CD14-positive monocyte (primary cell): ENCODE measurements around the gene GSTA5. TPM values are rescaled to one million over a fixed set of nuclear protein-coding genes. Genes with fewer than 3 reads are reported as not detected.
A peak's percentile ranks its signal among the peaks of the same experiment; 100 is the strongest.
"Not testable (repeated sequence)": the region's sequence is repeated elsewhere in the genome, so short reads cannot be mapped to it uniquely, and the experiment has no call there.

Source experiments
- DNase-seq, 3 donors: peaks; one replicate each; pipeline ENCODE4 v3.0.0-alpha.2; 2011 to 2022
- H2AFZ ChIP-seq: 2 replicates; pipeline ENCODE4 v1.6.0; 2012; ENCODE audit warnings: mild to moderate bottlenecking, low read depth, low read length, inconsistent platforms; ENCODE audit not compliant: insufficient read depth, poor library complexity, severe bottlenecking
- H3K27ac ChIP-seq, 2 donors: 1 replicate in 1 of 2; 2 replicates in 1 of 2; pipeline ENCODE4 v1.5.1; 2012 to 2013; ENCODE audit warnings: low read length in 2 of 2, control low read depth in 1 of 2, inconsistent platforms in 1 of 2, low read depth in 1 of 2, mild to moderate bottlenecking in 1 of 2
- H3K27me3 ChIP-seq, 2 donors: one replicate each; pipeline versions ENCODE4 v1.6.0 to v1.6.1; 2011 to 2013; ENCODE audit warnings: low read length in 2 of 2; ENCODE audit not compliant: control insufficient read depth in 2 of 2, insufficient read depth in 2 of 2
- H3K36me3 ChIP-seq, 2 donors: replicated peaks in 1 of 2; 1 replicate in 1 of 2; 2 replicates in 1 of 2; pipeline versions ENCODE4 v1.5.1 to v1.6.1; 2012 to 2013; ENCODE audit warnings: low read length in 2 of 2, control low read depth in 1 of 2, inconsistent platforms in 1 of 2, mild to moderate bottlenecking in 1 of 2; ENCODE audit not compliant: insufficient read depth in 2 of 2, control insufficient read depth in 1 of 2
- H3K4me1 ChIP-seq, 2 donors: 1 replicate in 1 of 2; 2 replicates in 1 of 2; pipeline versions ENCODE4 v1.5.1 to v1.6.1; 2012 to 2013; ENCODE audit warnings: low read length in 2 of 2, control low read depth in 1 of 2, inconsistent platforms in 1 of 2, mild to moderate bottlenecking in 1 of 2, moderate library complexity in 1 of 2; ENCODE audit not compliant: insufficient read depth in 2 of 2, control insufficient read depth in 1 of 2
- H3K4me2 ChIP-seq: replicated peaks from 2 replicates; pipeline ENCODE3; 2012; ENCODE audit warnings: low read length, moderate library complexity, mild to moderate bottlenecking; ENCODE audit not compliant: poor library complexity, severe bottlenecking; ENCODE audit errors: extremely low read depth
- H3K4me3 ChIP-seq, 3 experiments: fragments of 200-600 bp in 1 of 3; sonication (generic) in 1 of 3; replicated peaks in 1 of 3; 1 replicate in 2 of 3; 2 replicates in 1 of 3; pipeline ENCODE4 v1.5.1; 2011 to 2013; ENCODE audit warnings: low read length in 3 of 3, mild to moderate bottlenecking in 3 of 3, control low read depth in 2 of 3, low read depth in 2 of 3, inconsistent platforms in 1 of 3, moderate library complexity in 1 of 3
- H3K79me2 ChIP-seq: 2 replicates; pipeline ENCODE4 v1.6.0; 2012; ENCODE audit warnings: mild to moderate bottlenecking, control low read depth, inconsistent platforms, low read length, moderate library complexity; ENCODE audit not compliant: insufficient read depth
- H3K9ac ChIP-seq: 2 replicates; pipeline ENCODE4 v1.6.0; 2017; ENCODE audit warnings: low read length, mild to moderate bottlenecking; ENCODE audit not compliant: insufficient read depth, poor library complexity, severe bottlenecking
- H3K9me3 ChIP-seq, 2 donors: replicated peaks in 1 of 2; 1 replicate in 1 of 2; 2 replicates in 1 of 2; pipeline versions ENCODE4 v1.5.1 to v1.6.1; 2012 to 2013; ENCODE audit warnings: low read length in 2 of 2, control low read depth in 1 of 2; ENCODE audit not compliant: control insufficient read depth in 1 of 2, insufficient read depth in 1 of 2
- H4K20me1 ChIP-seq: 2 replicates; pipeline ENCODE4 v1.6.0; 2012; ENCODE audit warnings: mild to moderate bottlenecking, low read length, control low read depth, moderate library complexity; ENCODE audit not compliant: insufficient read depth
- H3K27ac Mint-ChIP-seq, 7 donors: one replicate each; pipeline ENCODE4 v1.8.0; 2020; ENCODE audit warnings: mild to moderate bottlenecking in 7 of 7, mixed read lengths in 7 of 7, moderate library complexity in 6 of 7, inconsistent platforms in 2 of 7
- H3K27me3 Mint-ChIP-seq, 3 donors: one replicate each; pipeline ENCODE4 v1.8.0; 2021 to 2022; ENCODE audit warnings: low read depth in 3 of 3, mild to moderate bottlenecking in 3 of 3, mixed read lengths in 3 of 3, moderate library complexity in 3 of 3, inconsistent platforms in 1 of 3
- H3K36me3 Mint-ChIP-seq, 2 donors: one replicate each; pipeline ENCODE4 v1.8.0; 2020; ENCODE audit warnings: mixed read lengths in 2 of 2, inconsistent platforms in 1 of 2, mild to moderate bottlenecking in 1 of 2
- H3K4me1 Mint-ChIP-seq: one replicate; pipeline ENCODE4 v1.8.0; 2020; ENCODE audit warnings: mild to moderate bottlenecking, mixed read lengths
- H3K4me3 Mint-ChIP-seq, 2 donors: one replicate each; pipeline ENCODE4 v1.8.0; 2020; ENCODE audit warnings: mild to moderate bottlenecking in 2 of 2, mixed read lengths in 2 of 2, moderate library complexity in 1 of 2
- H3K9me3 Mint-ChIP-seq, 7 donors: one replicate each; pipeline ENCODE4 v1.8.0; 2020 to 2022; ENCODE audit warnings: mixed read lengths in 7 of 7, mild to moderate bottlenecking in 6 of 7, moderate library complexity in 6 of 7, inconsistent platforms in 2 of 7
- CTCF ChIP-seq: fragments of 200-600 bp; IDR thresholded peaks from one replicate; pipeline ENCODE4 v1.8.0; 2022; ENCODE audit warnings: antibody characterized with exemption, mild to moderate bottlenecking
- WGBS: methylation state at CpG from one replicate; pipeline ENCODE4 v1.1.5; 2013; ENCODE audit warnings: missing lambda C conversion rate; ENCODE audit not compliant: insufficient coverage; 5-methylcytosine and 5-hydroxymethylcytosine counted together
- intact Hi-C, 2 donors: fragments of 100-400 bp; cut with micrococcal nuclease; formaldehyde crosslinking; loops; one replicate each; pipeline versions ENCODE4 v1.15.0 to v1.15.1; 2023
- polyA plus RNA-seq, 3 donors: library from polyadenylated mRNA; depleted of rRNA in 1 of 3; unstranded in 2 of 3; stranded (reverse) in 1 of 3; fragments of 300-500 nt in 2 of 3; fragments of >200 nt in 1 of 3; fragmentation: Illumina TruSeq in 2 of 3; gene quantifications; 1 replicate in 2 of 3; 2 replicates in 1 of 3; pipeline ENCODE4 v1.2.3, GENCODE V29; 2012 to 2021

GSTA5 gene
- polyA plus RNA-seq, 3 donors, result not detected

GRCh38 chr6:52786249-52786956 lies 54.2 kb downstream of the GSTA5 start:
- Mint-ChIP-seq H3K27me3 (peaks cover 0 to 2% (median 0%) of the 10 kb centered on the region in 3 donors), H3K27ac (no peak overlapping the region), H3K4me3 (no peak overlapping the region), H3K36me3 (no peaks in the 10 kb centered on the region), H3K9me3 (peaks cover 4 to 18% (median 13%) of the 10 kb centered on the region in 7 donors), H3K4me1 (no peaks in the 10 kb centered on the region)
- no peak overlapping the region for H3K4me2 ChIP-seq
- no peak overlapping the region for H2AFZ ChIP-seq
- no peaks in the 10 kb centered on the region for H3K36me3 ChIP-seq
- intact Hi-C loops, result no loop called here
- no peak overlapping the region for H3K4me3 ChIP-seq
- no peak overlapping the region for H3K27ac ChIP-seq
- no peaks in the 10 kb centered on the region for H3K27me3 ChIP-seq
- H3K79me2 ChIP-seq, result no peaks in the 10 kb centered on the region
- H4K20me1 ChIP-seq, result no peaks in the 10 kb centered on the region
- peaks cover 0 to 2% of the 10 kb centered on the region in 2 donors for H3K9me3 ChIP-seq
- no peak overlapping the region for H3K9ac ChIP-seq
- H3K4me1 ChIP-seq, result no peaks in the 10 kb centered on the region
- DNase-seq, result no peak
- WGBS, result 96% methylated on average over 24 of the region's 24 CpGs
- no peak for TF ChIP-seq CTCF

GRCh38 chr6:52782696-52783274 lies 57.8 kb downstream of the GSTA5 start:
- not testable (repeated sequence) for H3K4me1 Mint-ChIP-seq

GRCh38 chr6:52782209-52782608 lies 58.4 kb downstream of the GSTA5 start:
- H4K20me1 ChIP-seq, H3K4me1 ChIP-seq, H3K4me3 ChIP-seq, H3K36me3 ChIP-seq, H2AFZ ChIP-seq, H3K9me3 ChIP-seq, H3K79me2 ChIP-seq, H3K27me3 Mint-ChIP-seq, H3K4me3 Mint-ChIP-seq, H3K4me1 Mint-ChIP-seq, H3K36me3 Mint-ChIP-seq, H3K27me3 ChIP-seq, intact Hi-C loops, H3K27ac ChIP-seq, DNase-seq, H3K4me2 ChIP-seq, H3K9ac ChIP-seq: not testable (repeated sequence)
- Mint-ChIP-seq H3K27ac (peak overlapping the region in 1 of 7 donors; percentile 4), H3K9me3 (peaks cover 4 to 13% (median 9%) of the 10 kb centered on the region in 7 donors)

More at GRCh38 chr6:52782696-52783274, 57.8 kb downstream of the GSTA5 start:
- H3K4me3 ChIP-seq, H2AFZ ChIP-seq, H3K27me3 ChIP-seq, H3K27ac ChIP-seq, H4K20me1 ChIP-seq, H3K4me1 ChIP-seq, H3K36me3 Mint-ChIP-seq, H3K36me3 ChIP-seq, H3K27ac Mint-ChIP-seq, intact Hi-C loops, H3K4me2 ChIP-seq, H3K27me3 Mint-ChIP-seq, H3K9me3 ChIP-seq, H3K9ac ChIP-seq, DNase-seq, H3K4me3 Mint-ChIP-seq, H3K79me2 ChIP-seq: not testable (repeated sequence)
- H3K9me3 Mint-ChIP-seq, result peaks cover 6 to 14% (median 13%) of the 10 kb centered on the region in 7 donors
- WGBS, result no CpG with 5 or more reads among the region's 3 CpGs
